SH-SY5Y (cell line): Measurements from ENCODE around the gene STARD6.

ENCODE experiments used
- GATA2 ChIP-seq: IDR thresholded peaks from 2 replicates; pipeline ENCODE4 v1.6.1; 2011; ENCODE audit warnings: mild to moderate bottlenecking, low read depth, low read length
- GATA3 ChIP-seq: IDR thresholded peaks from 2 replicates; pipeline ENCODE4 v1.6.1; 2011; ENCODE audit warnings: low read depth, mild to moderate bottlenecking, low read length, moderate library complexity

DNA sequence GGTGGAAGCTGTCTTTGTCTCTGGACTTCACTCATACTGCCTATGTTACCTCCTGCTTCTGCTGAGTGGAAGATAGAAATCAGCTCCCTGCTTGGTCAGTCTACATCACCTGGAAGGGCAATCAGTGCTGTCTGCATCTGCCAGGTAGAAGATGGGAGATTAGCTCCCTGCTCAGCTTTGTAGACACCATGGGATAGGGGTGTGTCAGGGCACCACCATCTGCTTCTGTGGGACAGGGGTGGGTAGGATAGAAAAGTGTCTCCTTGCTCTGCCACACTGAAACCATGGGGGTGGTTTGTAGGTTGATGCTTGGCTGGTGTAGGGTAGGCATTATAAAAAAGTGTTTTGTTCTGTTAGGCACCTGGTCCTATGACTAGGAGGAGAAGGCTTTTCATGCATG is 34.1 kb downstream of the STARD6 start:
- no peak for TF ChIP-seq GATA2
- no peak for TF ChIP-seq GATA3
